Tibial nerve (tissue), 3 donors: ENCODE measurements around the gene PTPRU.

ENCODE experiments used
- POLR2A ChIP-seq, 2 donors: fragments of 450-650 bp; IDR thresholded peaks; one replicate each; pipeline ENCODE4 v1.6.1; 2017; ENCODE audit warnings: antibody characterized with exemption in 2 of 2, mild to moderate bottlenecking in 2 of 2, moderate library complexity in 2 of 2
- TF ChIP-seq, protein P1 (sequence below), 5 experiments: fragments of 200-600 bp in 3 of 5; fragments of 450-650 bp in 2 of 5; sonication (generic) in 3 of 5; IDR thresholded peaks; one replicate each; pipeline ENCODE4 v1.5.1; 2016 to 2019; ENCODE audit warnings: antibody characterized with exemption in 5 of 5, mild to moderate bottlenecking in 3 of 5, moderate library complexity in 2 of 5

DNA sequence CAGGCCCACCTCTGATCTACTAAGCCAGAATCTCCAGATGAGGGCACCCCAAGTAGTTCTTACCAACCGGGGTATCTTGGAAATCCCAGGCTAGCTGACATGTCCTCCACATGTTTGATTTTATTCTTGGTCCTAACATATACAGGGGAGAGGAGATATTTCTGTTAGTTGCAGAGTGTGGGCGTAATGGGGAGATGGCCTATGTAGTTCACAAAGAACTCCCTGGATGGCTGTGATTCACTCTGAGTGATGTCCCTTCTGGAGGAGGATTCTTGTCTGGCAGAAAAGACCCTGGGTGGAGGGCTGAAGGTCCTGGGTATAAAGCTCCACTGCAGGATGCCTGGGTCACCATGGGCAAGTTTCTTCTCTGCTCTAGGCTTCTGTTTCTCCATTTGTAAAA, 18.7 kb upstream of the PTPRU start:
- TF ChIP-seq, protein P1, sequence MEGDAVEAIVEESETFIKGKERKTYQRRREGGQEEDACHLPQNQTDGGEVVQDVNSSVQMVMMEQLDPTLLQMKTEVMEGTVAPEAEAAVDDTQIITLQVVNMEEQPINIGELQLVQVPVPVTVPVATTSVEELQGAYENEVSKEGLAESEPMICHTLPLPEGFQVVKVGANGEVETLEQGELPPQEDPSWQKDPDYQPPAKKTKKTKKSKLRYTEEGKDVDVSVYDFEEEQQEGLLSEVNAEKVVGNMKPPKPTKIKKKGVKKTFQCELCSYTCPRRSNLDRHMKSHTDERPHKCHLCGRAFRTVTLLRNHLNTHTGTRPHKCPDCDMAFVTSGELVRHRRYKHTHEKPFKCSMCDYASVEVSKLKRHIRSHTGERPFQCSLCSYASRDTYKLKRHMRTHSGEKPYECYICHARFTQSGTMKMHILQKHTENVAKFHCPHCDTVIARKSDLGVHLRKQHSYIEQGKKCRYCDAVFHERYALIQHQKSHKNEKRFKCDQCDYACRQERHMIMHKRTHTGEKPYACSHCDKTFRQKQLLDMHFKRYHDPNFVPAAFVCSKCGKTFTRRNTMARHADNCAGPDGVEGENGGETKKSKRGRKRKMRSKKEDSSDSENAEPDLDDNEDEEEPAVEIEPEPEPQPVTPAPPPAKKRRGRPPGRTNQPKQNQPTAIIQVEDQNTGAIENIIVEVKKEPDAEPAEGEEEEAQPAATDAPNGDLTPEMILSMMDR (IDR thresholded peaks at IDR 0.05) = no peak
- TF ChIP-seq POLR2A (IDR thresholded peaks at IDR 0.05) = no peak
